Activated CD4-positive, alpha-beta T cell treated with anti-CD3 and anti-CD28 coated beads for 36 hours (primary cell): ENCODE measurements around the gene CEMP1. TPM values are rescaled to one million over a fixed set of nuclear protein-coding genes. Genes with fewer than 3 reads are reported as not detected.
"Not testable (repeated sequence)": the region's sequence is repeated elsewhere in the genome, so short reads cannot be mapped to it uniquely, and the experiment has no call there.

Source experiments
- ATAC-seq: fragments of 200-7000 bp; cut with Tn5 transposase; one replicate; pipeline ENCODE4 v1.10.0; 2021; ENCODE audit warnings: mild to moderate bottlenecking, moderate library complexity
- CTCF ChIA-PET: fragments of 350-600 bp; sonication (Branson Sonifier 250); formaldehyde crosslinking; loops from one replicate; lab custom pipeline; 2021; ENCODE audit warnings: antibody characterized with exemption; lab: Charles Lee
- POLR2A ChIA-PET: fragments of 350-600 bp; sonication (Branson Sonifier 250); formaldehyde crosslinking; loops from one replicate; lab custom pipeline; 2021; ENCODE audit warnings: antibody characterized with exemption, inconsistent platforms; lab: Charles Lee
- DNase-seq: peaks from one replicate; pipeline ENCODE4 v3.0.0-alpha.2; 2020
- H3K27ac Mint-ChIP-seq: one replicate; pipeline ENCODE4 v1.8.0; 2021; ENCODE audit warnings: mixed read lengths
- H3K27me3 Mint-ChIP-seq: one replicate; pipeline ENCODE4 v1.8.0; 2021; ENCODE audit warnings: mixed read lengths
- H3K36me3 Mint-ChIP-seq: one replicate; pipeline ENCODE4 v1.8.0; 2021; ENCODE audit warnings: low read depth, mixed read lengths
- H3K4me1 Mint-ChIP-seq: one replicate; pipeline ENCODE4 v1.8.0; 2021; ENCODE audit warnings: mixed read lengths
- H3K4me3 Mint-ChIP-seq: one replicate; pipeline ENCODE4 v1.8.0; 2021; ENCODE audit warnings: mild to moderate bottlenecking, moderate library complexity, mixed read lengths
- H3K9me3 Mint-ChIP-seq: one replicate; pipeline ENCODE4 v1.8.0; 2021; ENCODE audit warnings: low read depth, mixed read lengths
- intact Hi-C, 2 experiments: fragments of 100-400 bp; cut with DNase I in 1 of 2; cut with micrococcal nuclease in 1 of 2; formaldehyde crosslinking; loops; one replicate each; pipeline versions ENCODE4 v1.14.2 to v1.15.1; 2022 to 2024; cut with DNase I, micrococcal nuclease
- total RNA-seq, 2 experiments: library from RNA; stranded (reverse); gene quantifications; one replicate each; pipeline ENCODE4 v1.2.3, GENCODE V29; 2021

CEMP1 gene
- total RNA-seq = not detected

GRCh38 chr16:2531371-2531695 is at the start of gene CEMP1:
Gene CEMP1 (minus strand): TSS chr16:2531408. CDS start chr16:2531073, 335 bp downstream.
- peaks cover 2% of the 10 kb centered on the region for H3K36me3 Mint-ChIP-seq
- H3K4me3 Mint-ChIP-seq = peak within 1 kb of the TSS; percentile 82
- H3K27ac Mint-ChIP-seq = peak within 1 kb of the TSS; percentile 97
- POLR2A ChIA-PET = interaction anchor here (2.0 kb wide), 1 partner anchor 11 kb away, joined by 8 read pairs; the partner anchor contains the start of gene AMDHD2
- CTCF ChIA-PET = interaction anchor here (0.5 to 1.0 kb wide), 3 partner anchors 11 to 72 kb away, joined by 3 read pairs; partner anchors contain the start of gene AMDHD2
- no peaks in the 10 kb centered on the region for H3K27me3 Mint-ChIP-seq
- H3K4me1 Mint-ChIP-seq = peaks cover 15% of the 10 kb centered on the region
- intact Hi-C loops = loop anchor here (1.0 to 5.0 kb wide), 5 partner anchors 11 to 824 kb away; partner anchors contain the start of genes AMDHD2 (in 1 of the 2), ATP6V0C (in 1 of the 2), HCFC1R1 (in 1 of the 2) and MAPK8IP3 (in 1 of the 2)
- ATAC-seq (peak; percentile 0), DNase-seq (no peak)
- H3K9me3 Mint-ChIP-seq = no peaks in the 10 kb centered on the region

DNA sequence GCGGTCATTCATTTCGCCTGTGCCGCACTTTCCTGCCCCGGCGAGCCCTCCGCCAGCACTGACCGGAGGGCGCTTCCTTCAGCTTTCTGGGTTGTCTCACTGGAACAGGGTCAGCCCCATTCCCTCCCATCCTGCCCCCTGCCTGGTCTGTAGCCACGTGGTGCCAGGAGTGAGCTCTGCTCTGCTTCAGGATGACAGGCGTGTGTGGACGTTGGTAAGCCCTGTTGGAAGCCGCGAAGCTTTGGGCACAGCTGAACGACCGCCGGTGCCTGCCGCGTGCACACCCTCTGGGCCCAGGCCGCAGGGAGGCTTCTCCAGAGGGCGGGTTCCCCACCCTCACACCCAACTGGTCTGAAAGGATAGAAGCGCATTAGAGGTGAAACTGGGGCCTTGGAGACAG is 49.6 kb upstream of the CEMP1 start:
- intact Hi-C loops, H3K4me1 Mint-ChIP-seq, H3K27me3 Mint-ChIP-seq, ATAC-seq, H3K4me3 Mint-ChIP-seq, H3K36me3 Mint-ChIP-seq, POLR2A ChIA-PET, H3K9me3 Mint-ChIP-seq, DNase-seq, H3K27ac Mint-ChIP-seq, CTCF ChIA-PET: not testable (repeated sequence)

DNA sequence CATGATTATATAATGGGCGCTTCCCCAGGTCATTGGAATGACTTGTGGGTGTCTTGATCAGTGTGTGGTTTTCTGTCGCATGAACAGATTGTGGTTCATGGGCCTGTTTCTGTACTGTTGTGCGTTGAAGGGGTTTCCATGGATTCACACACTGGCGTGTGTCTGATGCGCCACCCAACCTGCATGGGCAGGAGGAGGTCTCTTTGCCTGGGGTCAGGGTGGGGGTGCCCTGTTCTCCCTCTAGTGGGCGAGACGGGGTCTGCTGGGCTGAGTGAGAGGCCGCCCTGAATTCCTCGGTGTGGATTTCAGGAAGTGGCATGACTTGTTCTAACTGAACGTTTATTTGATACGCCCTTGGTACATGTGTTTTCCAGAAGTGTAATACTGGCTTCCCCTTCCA is 48.9 kb upstream of the CEMP1 start:
- H3K4me1 Mint-ChIP-seq, H3K36me3 Mint-ChIP-seq, H3K9me3 Mint-ChIP-seq, CTCF ChIA-PET, intact Hi-C loops, H3K27me3 Mint-ChIP-seq, H3K27ac Mint-ChIP-seq, POLR2A ChIA-PET, H3K4me3 Mint-ChIP-seq: not testable (repeated sequence)
- DNase-seq = peak; percentile 40
- ATAC-seq = peak; percentile 72

GRCh38 chr16:2578905-2579304 is 47.7 kb upstream of the CEMP1 start:
- H3K27ac Mint-ChIP-seq = not testable (repeated sequence)

DNA sequence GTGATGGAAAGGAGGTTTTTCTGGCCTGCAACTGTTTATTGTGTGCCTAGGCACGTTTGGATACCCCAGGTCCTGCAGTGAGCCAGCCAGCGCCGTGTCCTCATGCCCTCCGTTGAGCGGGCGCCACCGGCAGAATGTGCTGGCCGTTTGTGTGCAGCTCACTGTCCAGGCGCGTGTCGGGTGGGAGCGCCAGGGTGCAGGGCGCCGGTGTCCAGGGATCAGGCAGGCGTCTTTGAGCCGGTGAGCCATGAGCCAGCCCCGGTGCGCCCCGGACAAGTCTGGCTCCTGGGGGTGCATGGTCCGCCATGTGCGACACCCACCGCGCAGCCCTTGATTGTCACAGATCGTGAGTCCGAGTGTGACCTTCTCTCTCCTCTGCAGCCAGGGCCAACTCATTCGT is 45.8 kb upstream of the CEMP1 start:
- CTCF ChIA-PET, H3K27me3 Mint-ChIP-seq, H3K4me1 Mint-ChIP-seq, H3K4me3 Mint-ChIP-seq, intact Hi-C loops, H3K27ac Mint-ChIP-seq, DNase-seq, H3K9me3 Mint-ChIP-seq, POLR2A ChIA-PET, ATAC-seq, H3K36me3 Mint-ChIP-seq: not testable (repeated sequence)

More at GRCh38 chr16:2578905-2579304, 47.7 kb upstream of the CEMP1 start:
- H3K36me3 Mint-ChIP-seq, ATAC-seq, POLR2A ChIA-PET, H3K9me3 Mint-ChIP-seq, H3K27me3 Mint-ChIP-seq, intact Hi-C loops, H3K4me1 Mint-ChIP-seq, DNase-seq, H3K4me3 Mint-ChIP-seq, CTCF ChIA-PET: not testable (repeated sequence)

DNA sequence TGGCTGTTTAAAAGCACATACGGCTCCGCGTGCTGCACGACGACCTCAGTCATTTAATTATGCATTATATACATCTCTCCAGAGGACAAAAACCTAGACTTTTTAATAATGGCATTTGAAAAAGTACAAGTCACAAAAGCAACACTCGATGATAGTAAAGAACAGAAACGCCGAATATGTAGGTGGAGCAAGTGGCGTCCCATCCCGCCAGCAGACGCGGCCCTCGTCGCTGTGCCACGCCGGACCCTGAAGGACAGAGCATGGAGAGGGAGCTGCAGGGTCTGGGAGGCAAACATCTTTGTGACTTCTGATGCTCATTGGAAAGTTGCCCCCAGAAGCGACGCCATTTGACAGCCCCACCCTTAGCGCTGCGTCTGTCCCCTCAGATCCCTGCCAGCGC is 44.6 kb upstream of the CEMP1 start:
- not testable (repeated sequence) for DNase-seq, ATAC-seq

GRCh38 chr16:2572704-2573103 is 41.5 kb upstream of the CEMP1 start:
- H3K4me3 Mint-ChIP-seq, H3K27me3 Mint-ChIP-seq, H3K9me3 Mint-ChIP-seq, CTCF ChIA-PET, H3K4me1 Mint-ChIP-seq, intact Hi-C loops, POLR2A ChIA-PET, H3K27ac Mint-ChIP-seq, H3K36me3 Mint-ChIP-seq, DNase-seq: not testable (repeated sequence)
- peak; percentile 82 for ATAC-seq

More for the DNA sequence above, 44.6 kb upstream of the CEMP1 start:
- H3K4me1 Mint-ChIP-seq, H3K36me3 Mint-ChIP-seq, H3K9me3 Mint-ChIP-seq, intact Hi-C loops, POLR2A ChIA-PET, H3K27me3 Mint-ChIP-seq, H3K27ac Mint-ChIP-seq, CTCF ChIA-PET, H3K4me3 Mint-ChIP-seq: not testable (repeated sequence)

GRCh38 chr16:2568573-2568972 is 37.4 kb upstream of the CEMP1 start:
- CTCF ChIA-PET, ATAC-seq, H3K36me3 Mint-ChIP-seq, H3K4me3 Mint-ChIP-seq, H3K27ac Mint-ChIP-seq, POLR2A ChIA-PET, H3K4me1 Mint-ChIP-seq, H3K9me3 Mint-ChIP-seq, H3K27me3 Mint-ChIP-seq, DNase-seq, intact Hi-C loops: not testable (repeated sequence)

- H3K4me1 Mint-ChIP-seq, H3K36me3 Mint-ChIP-seq, intact Hi-C loops, H3K4me3 Mint-ChIP-seq, H3K9me3 Mint-ChIP-seq, H3K27ac Mint-ChIP-seq, DNase-seq, CTCF ChIA-PET, POLR2A ChIA-PET, ATAC-seq, H3K27me3 Mint-ChIP-seq: not testable (repeated sequence)
Measured at GRCh38 chr16:2567506-2567905, 36.3 kb upstream of the CEMP1 start.

- H3K27me3 Mint-ChIP-seq, POLR2A ChIA-PET, H3K4me3 Mint-ChIP-seq, H3K4me1 Mint-ChIP-seq, H3K9me3 Mint-ChIP-seq, H3K27ac Mint-ChIP-seq, H3K36me3 Mint-ChIP-seq, CTCF ChIA-PET, intact Hi-C loops: not testable (repeated sequence)
- DNase-seq (peak; percentile 85), ATAC-seq (peak; percentile 100)
Measured at GRCh38 chr16:2560798-2561133, 29.6 kb upstream of the CEMP1 start.

GRCh38 chr16:2560131-2560797 is 29.1 kb upstream of the CEMP1 start:
- H3K9me3 Mint-ChIP-seq, CTCF ChIA-PET, H3K4me3 Mint-ChIP-seq, H3K36me3 Mint-ChIP-seq, intact Hi-C loops, H3K4me1 Mint-ChIP-seq, H3K27me3 Mint-ChIP-seq, POLR2A ChIA-PET, DNase-seq, ATAC-seq, H3K27ac Mint-ChIP-seq: not testable (repeated sequence)

- DNase-seq, H3K4me1 Mint-ChIP-seq, H3K27me3 Mint-ChIP-seq, intact Hi-C loops, H3K36me3 Mint-ChIP-seq, H3K4me3 Mint-ChIP-seq, H3K9me3 Mint-ChIP-seq, CTCF ChIA-PET, POLR2A ChIA-PET, H3K27ac Mint-ChIP-seq, ATAC-seq: not testable (repeated sequence)
Measured at GRCh38 chr16:2557150-2557549, 25.9 kb upstream of the CEMP1 start.
